ENCODE results near the gene TSPAN13.

DNA sequence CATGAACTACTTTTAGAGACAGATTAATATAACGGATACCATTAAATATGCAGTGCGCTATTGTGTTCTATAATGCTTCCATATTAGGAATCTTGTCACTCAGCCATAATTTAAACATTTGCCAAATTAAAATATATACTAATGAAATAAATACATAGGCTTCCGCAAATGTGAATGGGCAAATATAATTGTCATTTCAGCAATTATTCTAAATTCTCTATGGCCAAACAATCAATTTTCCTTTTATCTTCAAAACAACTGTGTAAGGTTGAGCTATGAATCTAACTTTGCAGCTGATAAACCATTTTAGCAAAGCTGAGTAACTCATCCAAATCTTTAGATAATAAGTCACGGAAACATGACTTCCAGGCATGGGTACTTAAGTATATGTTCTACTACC lies 20.7 kb upstream of the TSPAN13 start:
- TF ChIP-seq CTCF (IDR thresholded peaks at IDR 0.05) = no peak
- no peak for TF ChIP-seq POLR2A (IDR thresholded peaks at IDR 0.05)
- TF ChIP-seq EP300 (IDR thresholded peaks at IDR 0.05) = no peak
- TF ChIP-seq POLR2AphosphoS5 (IDR thresholded peaks at IDR 0.05) = no peak
